ENCODE data around the gene RAB40A. TPM values are rescaled to one million over a fixed set of nuclear protein-coding genes. Genes with fewer than 3 reads are reported as not detected.

RAB40A gene
- total and polyA plus RNA-seq, 10 of the 15 experiments (the other 5 are each of a cell fraction or from before 2014, with no cell fraction given): 0.10 to 0.42 (median 0.26) TPM

GRCh38 chrX:103503163-103503852 is 16.0 kb downstream of the RAB40A start:
- intact Hi-C loops (cut with micrococcal nuclease; ENCODE audit: unreplicated experiment) (no loop called here), in situ Hi-C loops (cut with MboI) (no loop called here)
- ChIA-PET SMC1A (ENCODE audit: uncharacterized antibody, unreplicated experiment) (no interaction called here), CTCF (interaction anchor here (1.0 kb wide), 1 partner anchor 14 kb away, joined by 5 read pairs; no protein-coding TSS in a partner anchor), POLR2A (no interaction called here), RAD21 (ENCODE audit: unreplicated experiment) (no interaction called here)
- H3K79me2 ChIP-seq (ENCODE audit: control insufficient read depth, insufficient read depth, low read length): no peaks in the 10 kb centered on the region
- H2AFZ ChIP-seq (ENCODE audit: control insufficient read depth, low read depth, low read length): no peak overlapping the region
- TF ChIP-seq MYC (IDR thresholded peaks at IDR 0.05; ENCODE audit: insufficient read depth, insufficient read length, insufficient replicate concordance, low read length, severe bottlenecking) (no peak), GABPA (IDR thresholded peaks at IDR 0.05; ENCODE audit: low read depth) (no peak), JUNB (IDR thresholded peaks at IDR 0.05) (no peak), E2F4 (IDR thresholded peaks at IDR 0.05; ENCODE audit: low read depth, low read length) (no peak), BCL3 (IDR thresholded peaks at IDR 0.05; ENCODE audit: borderline replicate concordance, insufficient read depth, low read depth, low read length, poor library complexity, severe bottlenecking) (no peak), SPI1 (IDR thresholded peaks at IDR 0.05; ENCODE audit: borderline replicate concordance, insufficient read depth, low read depth, low read length) (no peak), ZNF24 (IDR thresholded peaks at IDR 0.05) (no peak), NFYA (IDR thresholded peaks at IDR 0.05; ENCODE audit: borderline replicate concordance, low read depth, low read length) (no peak), TCF3 (IDR thresholded peaks at IDR 0.05; ENCODE audit: borderline replicate concordance, insufficient read depth, low read depth, low read length) (no peak), USF1 (IDR thresholded peaks at IDR 0.05; ENCODE audit: borderline replicate concordance, extremely low read length, insufficient read depth, low read depth, low read length) (no peak), SUZ12 (IDR thresholded peaks at IDR 0.05; ENCODE audit: unreplicated experiment) (no peak), HDAC6 (IDR thresholded peaks at IDR 0.05; ENCODE audit: unreplicated experiment) (no peak), CBFB (IDR thresholded peaks at IDR 0.05; ENCODE audit: low read depth) (no peak), ATF7 (IDR thresholded peaks at IDR 0.05; ENCODE audit: low read depth) (no peak), SP1 (IDR thresholded peaks at IDR 0.05; ENCODE audit: low read depth, low read length) (no peak), PAX5 (IDR thresholded peaks at IDR 0.05; ENCODE audit: borderline replicate concordance, low read depth, low read length) (no peak), ELK1 (IDR thresholded peaks at IDR 0.05; ENCODE audit: low read depth, low read length) (no peak)
- WGBS (ENCODE audit: insufficient coverage, insufficient replicate concordance, low lambda C conversion rate, missing lambda C conversion rate): 52% methylated on average over 8 of the region's 8 CpGs
- no peaks in the 10 kb centered on the region; a peak in 1 of 4 replicates for H3K27me3 ChIP-seq (replicated peaks in 1 of 2; ENCODE audit: control insufficient read depth in 2 of 2, insufficient read depth in 2 of 2, low read length in 1 of 2)
- no peak overlapping the region for H3K4me3 ChIP-seq
- no peaks in the 10 kb centered on the region for H4K20me1 ChIP-seq (ENCODE audit: control insufficient read depth, insufficient read depth)
- H3K4me1 ChIP-seq (ENCODE audit: control insufficient read depth, insufficient read depth, low read length): no peaks in the 10 kb centered on the region
- no peak for DNase-seq (ENCODE audit: low read depth, low spot score)
- H3K36me3 ChIP-seq (ENCODE audit: control insufficient read depth in 2 of 2, insufficient read depth in 2 of 2, low read length in 1 of 2): no peaks in the 10 kb centered on the region
- no TSS peak for BruUV-seq (replicated peaks)
- no peak overlapping the region for H3K4me2 ChIP-seq (ENCODE audit: control insufficient read depth, insufficient read depth)
- ATAC-seq: no peak
- no peak for FAIRE-seq
- no peak overlapping the region for H3K27ac ChIP-seq (ENCODE audit: control insufficient read depth, insufficient read depth)
- no peak overlapping the region for H3K9ac ChIP-seq (ENCODE audit: control insufficient read depth, insufficient read depth, low read length)
- H3K9me3 ChIP-seq (replicated peaks; ENCODE audit: control insufficient read depth, insufficient read depth, low read length): no peaks in the 10 kb centered on the region

All from GM12878 (cell line).